Spleen (tissue), 7 donors: ENCODE results near the gene LRCH1.

Experiments used
- POLR2A ChIP-seq, 3 donors: fragments of 450-650 bp; IDR thresholded peaks; one replicate each; pipeline ENCODE4 v1.5.1; 2017; ENCODE audit warnings: antibody characterized with exemption in 3 of 3, mild to moderate bottlenecking in 1 of 3
- POLR2AphosphoS5 ChIP-seq, 3 donors: sonication (generic); formaldehyde crosslinking; IDR thresholded peaks; one replicate each; pipeline ENCODE4 v1.5.1; 2017; ENCODE audit warnings: antibody characterized with exemption in 3 of 3
- TF ChIP-seq, protein P1 (sequence below), 11 experiments: fragments of 200-600 bp in 7 of 11; fragments of 450-650 bp in 4 of 11; sonication (generic) in 4 of 11; IDR thresholded peaks in 8 of 11; conservative IDR thresholded peaks in 3 of 11; 1 replicate in 7 of 11; 2 replicates in 4 of 11; pipeline versions ENCODE4 v1.4.0 to v1.8.0; 2016 to 2021; ENCODE audit warnings: antibody characterized with exemption in 11 of 11, inconsistent platforms in 4 of 11, mild to moderate bottlenecking in 1 of 11
- donor health status: DM: no; HTN: no; CAD: no; lungs with moderate emphysema.
- donor health status: DM: no; HTN: no; CAD: no.
- donor health status: DM: no; HTN: no; CAD: no.

- TF ChIP-seq POLR2AphosphoS5 (IDR thresholded peaks at IDR 0.05) (no peak), POLR2A (IDR thresholded peaks at IDR 0.05) (no peak)
- TF ChIP-seq, protein P1, sequence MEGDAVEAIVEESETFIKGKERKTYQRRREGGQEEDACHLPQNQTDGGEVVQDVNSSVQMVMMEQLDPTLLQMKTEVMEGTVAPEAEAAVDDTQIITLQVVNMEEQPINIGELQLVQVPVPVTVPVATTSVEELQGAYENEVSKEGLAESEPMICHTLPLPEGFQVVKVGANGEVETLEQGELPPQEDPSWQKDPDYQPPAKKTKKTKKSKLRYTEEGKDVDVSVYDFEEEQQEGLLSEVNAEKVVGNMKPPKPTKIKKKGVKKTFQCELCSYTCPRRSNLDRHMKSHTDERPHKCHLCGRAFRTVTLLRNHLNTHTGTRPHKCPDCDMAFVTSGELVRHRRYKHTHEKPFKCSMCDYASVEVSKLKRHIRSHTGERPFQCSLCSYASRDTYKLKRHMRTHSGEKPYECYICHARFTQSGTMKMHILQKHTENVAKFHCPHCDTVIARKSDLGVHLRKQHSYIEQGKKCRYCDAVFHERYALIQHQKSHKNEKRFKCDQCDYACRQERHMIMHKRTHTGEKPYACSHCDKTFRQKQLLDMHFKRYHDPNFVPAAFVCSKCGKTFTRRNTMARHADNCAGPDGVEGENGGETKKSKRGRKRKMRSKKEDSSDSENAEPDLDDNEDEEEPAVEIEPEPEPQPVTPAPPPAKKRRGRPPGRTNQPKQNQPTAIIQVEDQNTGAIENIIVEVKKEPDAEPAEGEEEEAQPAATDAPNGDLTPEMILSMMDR (IDR thresholded peaks at IDR 0.05 in 8 of 11, conservative IDR thresholded peaks at IDR 0.05 in 3 of 11): no peak
These were observed 9.2 kb downstream of the LRCH1 start for GRCh38 chr13:46562152-46562551.
